GM19452 (cell line): ENCODE measurements around the gene ZDHHC5.
"Not testable (repeated sequence)": the region's sequence is repeated elsewhere in the genome, so short reads cannot be mapped to it uniquely, and the experiment has no call there.

Experiments used
- ATAC-seq: cut with Tn5 transposase; IDR thresholded peaks from one replicate; pipeline ENCODE4 v1.9.1; 2021; ENCODE audit not compliant: unreplicated experiment

Gene ZDHHC5

DNA sequence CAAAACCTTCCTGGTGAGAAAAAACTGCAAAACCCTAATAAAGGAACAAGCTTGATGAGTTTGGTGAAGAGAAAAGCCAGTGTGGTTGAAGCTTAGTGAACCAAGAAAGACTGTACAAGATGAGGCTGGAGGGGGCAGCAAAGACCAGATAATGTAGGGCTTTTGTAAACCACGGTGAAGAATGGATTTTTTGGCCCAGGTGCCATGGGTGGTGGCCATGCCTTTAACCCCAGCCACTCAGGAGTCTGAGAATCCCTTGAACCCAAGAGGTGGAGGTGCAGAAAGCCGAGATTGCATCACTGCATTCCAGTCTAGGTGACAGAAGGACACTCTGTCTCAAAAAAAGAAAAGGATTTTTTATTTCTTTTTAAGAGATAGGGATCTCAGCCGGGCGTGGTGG is 5.0 kb upstream of the ZDHHC5 start:
- ATAC-seq = no peak

- ATAC-seq = no peak
Measured at GRCh38 chr11:57663975-57664374, 3.9 kb upstream of the ZDHHC5 start.

- peak; percentile 68 for ATAC-seq
Measured at GRCh38 chr11:57667117-57667735, 688 bp upstream of the ZDHHC5 start.

DNA sequence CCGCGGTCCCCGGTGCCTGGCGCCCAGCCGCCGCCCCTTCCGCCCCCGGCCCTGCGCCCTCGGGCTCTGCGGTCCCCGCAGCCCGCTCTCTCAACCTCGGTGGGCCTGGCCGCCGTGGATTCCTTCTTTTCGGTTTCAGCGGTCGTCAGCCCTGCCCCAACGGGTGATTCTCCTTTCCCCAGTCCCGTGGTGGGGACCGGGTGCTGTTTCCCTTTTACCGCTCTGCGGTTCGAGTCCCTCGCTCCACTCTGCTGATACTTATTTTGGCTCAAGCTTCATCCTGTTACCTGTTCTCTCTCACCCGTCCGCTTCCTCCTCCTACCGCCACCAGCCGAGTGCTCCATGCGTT is 494 bp downstream of the ZDHHC5 start:
- peak; percentile 16 for ATAC-seq

DNA sequence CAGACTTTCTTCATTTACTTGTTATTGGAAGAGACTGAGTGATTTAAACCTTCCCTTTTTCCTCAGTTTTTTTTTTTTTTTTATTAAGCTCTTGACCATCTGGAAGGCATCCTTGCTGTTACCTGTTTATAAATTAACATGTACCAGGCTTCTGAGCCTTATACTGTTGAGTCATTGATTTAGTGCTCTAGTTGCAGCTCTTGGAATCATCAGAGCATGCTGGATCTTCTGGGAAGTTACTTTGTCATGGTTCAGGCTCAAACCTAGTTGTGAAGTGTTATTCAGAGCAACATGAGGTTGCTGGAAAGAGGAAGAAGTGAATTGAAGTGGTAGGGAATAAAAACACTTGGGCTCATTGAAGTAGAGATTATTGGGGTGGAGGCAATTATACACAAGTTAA is 6.3 kb downstream of the ZDHHC5 start:
- ATAC-seq = no peak

DNA sequence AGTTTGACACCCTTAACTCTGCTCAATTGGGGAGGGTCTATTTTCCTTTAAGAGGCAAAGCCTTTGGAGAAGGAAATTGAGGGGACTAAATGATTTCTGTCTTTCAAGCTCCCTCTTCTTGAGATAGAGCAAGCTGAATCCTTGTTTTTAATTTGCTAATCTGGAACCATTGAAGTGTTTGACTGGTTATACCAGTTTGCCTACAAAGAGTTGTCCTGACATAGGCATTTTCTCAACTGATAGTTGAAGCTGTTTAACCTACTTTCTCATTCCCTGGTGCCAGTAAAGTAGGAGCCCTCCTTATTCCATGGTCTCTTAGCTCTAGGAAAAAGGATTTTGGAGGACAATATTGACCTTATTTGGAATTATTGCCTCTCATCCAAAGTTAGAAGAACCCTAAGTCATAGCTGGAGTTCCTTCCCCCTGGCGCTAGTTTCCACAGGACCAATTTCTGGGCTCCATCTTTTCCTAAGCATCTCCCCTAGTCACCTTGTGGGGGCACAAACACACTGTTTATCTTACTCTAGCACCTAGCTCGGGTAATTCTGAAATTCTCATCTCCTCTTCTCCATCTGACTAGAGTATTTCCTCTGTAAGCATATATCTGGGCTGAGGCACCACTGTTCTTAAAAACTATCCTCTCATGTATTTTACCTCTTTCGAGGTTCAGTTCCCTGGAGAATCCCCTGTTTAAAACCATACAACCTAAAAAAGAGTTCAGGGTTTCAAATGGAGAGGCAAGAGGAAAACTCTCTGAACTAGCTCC is 7.4 kb downstream of the ZDHHC5 start:
- no peak for ATAC-seq

GRCh38 chr11:57679396-57679795 is 11.5 kb downstream of the ZDHHC5 start:
- ATAC-seq = no peak

DNA sequence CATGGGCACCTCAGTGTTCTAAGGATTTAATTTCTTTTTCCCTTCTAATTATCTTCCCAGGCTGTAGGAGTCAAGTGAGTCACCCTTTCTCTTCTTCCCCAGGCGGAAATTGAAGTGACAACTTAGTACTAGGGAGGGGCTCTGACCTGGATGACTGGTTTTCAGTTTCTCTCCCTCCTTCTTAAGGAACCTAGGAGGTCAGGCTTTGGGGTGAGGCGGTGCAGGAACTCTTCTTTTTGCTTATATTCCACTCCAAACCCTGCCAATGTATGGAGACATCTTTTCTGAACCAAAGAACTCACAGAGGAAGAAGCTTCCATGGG is 12.6 kb downstream of the ZDHHC5 start:
- no peak for ATAC-seq

DNA sequence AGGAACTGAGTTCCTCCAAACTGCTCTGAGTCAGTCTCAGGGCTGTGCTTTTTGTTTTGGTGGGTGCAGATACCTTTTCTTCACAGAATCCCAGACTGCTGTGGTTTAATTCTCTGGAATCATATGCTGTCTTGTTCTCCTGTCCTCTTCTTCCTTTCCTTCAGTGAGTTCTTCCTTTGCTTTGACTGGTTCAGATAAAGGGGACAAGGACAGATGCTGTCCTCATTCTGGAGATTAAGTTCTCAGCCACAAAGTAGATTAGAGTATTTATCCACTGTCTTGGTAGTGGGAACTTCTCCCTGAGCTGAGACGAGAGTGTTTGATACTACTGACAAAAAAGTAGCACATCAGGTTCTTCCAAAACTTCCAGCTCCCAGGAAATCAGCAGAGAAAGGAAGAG is 13.3 kb downstream of the ZDHHC5 start:
- no peak for ATAC-seq

DNA sequence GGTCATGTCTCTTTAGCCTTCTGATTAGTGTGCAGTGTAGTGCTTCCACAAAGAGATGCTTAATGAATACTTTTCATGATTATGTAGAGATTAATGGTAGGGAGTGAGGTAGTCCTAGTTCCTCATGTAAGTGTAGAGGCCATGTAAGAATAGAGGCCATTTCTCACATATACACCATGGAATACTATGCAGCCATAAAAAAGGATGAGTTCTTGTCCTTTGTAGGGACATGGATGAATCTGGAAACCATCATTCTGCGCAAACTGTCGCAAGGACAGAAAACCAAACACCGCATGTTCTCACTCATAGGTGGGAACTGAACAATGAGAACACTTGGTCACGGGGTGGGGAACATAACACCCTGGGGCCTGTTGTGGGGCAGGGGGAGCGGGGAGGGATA is 22.6 kb downstream of the ZDHHC5 start:
- ATAC-seq = not testable (repeated sequence)

GRCh38 chr11:57698843-57699365 is 31.0 kb downstream of the ZDHHC5 start:
- no peak for ATAC-seq

DNA sequence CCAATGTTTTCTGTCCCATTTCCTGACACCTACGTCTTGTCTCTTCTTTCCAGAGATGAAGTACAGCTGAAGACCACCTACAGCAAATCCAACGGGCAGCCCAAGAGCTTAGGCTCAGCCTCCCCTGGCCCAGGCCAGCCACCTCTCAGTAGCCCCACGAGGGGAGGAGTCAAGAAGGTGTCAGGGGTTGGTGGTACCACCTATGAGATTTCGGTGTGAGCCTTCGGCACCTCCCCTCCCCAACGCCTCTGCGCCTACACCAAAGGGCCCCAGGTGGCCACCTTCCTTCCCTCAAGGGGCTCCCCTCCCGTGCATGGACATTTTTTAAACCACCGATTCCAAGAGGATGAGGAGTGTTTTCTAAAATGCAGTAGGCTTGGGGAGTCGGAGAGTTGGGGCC is 31.9 kb downstream of the ZDHHC5 start:
- no peak for ATAC-seq

GRCh38 chr11:57700425-57700824 is 32.5 kb downstream of the ZDHHC5 start:
- ATAC-seq = no peak

DNA sequence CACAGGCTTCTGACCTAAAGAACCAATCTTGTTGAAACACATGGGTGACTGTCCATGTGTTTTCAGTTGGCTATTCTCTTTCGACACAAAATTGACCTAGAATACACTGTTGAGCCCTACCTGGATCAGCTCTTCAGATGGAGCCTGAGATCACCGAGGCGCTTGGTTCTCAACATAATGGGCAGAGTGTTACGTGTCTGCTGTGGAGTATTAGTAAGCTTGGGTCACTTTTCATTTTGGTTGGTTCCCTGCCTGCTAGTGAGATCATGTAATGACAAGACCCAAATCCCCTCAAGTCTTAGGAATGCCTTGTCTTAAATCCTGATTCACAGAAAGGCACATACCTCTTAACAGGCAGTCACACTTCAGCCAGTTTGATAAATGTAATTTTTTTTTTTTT is 35.4 kb downstream of the ZDHHC5 start:
- no peak for ATAC-seq

DNA sequence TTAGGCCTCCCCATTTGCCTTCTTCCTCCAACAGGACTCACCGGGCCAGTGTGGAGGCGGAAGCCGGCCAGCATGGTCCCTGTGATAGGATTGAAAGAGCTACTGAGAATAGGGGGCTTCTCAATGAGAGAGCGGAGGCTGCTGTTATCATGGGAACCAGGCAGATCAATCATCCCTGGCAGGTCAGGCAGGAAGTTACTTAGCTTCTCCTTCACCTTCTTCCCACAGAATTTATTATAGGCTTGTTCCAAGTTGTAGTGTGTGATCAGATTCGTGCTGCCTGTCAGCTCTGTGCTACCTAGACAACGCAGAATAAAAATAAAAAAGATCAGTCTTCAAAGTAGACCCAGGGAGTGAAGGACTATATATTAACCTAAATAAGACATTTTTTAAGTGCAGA is 37.0 kb downstream of the ZDHHC5 start:
- ATAC-seq = no peak

GRCh38 chr11:57705432-57705831 is 37.5 kb downstream of the ZDHHC5 start:
- ATAC-seq = not testable (repeated sequence)

DNA sequence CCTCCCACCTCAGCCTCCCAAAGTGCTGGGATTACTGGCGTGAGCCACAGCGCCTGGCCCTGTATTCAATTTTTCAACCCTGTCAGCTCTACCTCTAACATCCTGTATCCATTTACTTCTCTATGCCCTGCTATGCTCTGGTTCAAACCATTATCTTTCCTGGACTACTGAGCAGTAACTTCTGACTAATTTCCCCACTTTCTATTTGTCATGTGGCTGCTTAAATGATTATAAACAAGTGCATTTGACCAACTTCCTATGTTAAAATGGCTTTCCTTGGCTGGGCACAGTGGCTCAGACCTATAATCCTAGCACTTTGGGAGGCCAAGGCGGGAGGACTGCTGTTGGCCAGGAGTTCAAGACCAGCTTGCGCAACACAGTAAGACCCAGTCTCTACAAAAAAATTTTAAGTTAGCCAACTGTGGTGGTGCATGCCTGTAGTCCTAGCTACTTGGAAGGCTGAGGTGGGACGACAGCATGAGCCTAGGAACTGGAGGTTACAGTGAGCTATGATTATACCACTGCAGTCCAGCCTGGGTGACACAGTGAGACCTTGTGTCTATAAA is 42.0 kb downstream of the ZDHHC5 start:
- no peak for ATAC-seq

DNA sequence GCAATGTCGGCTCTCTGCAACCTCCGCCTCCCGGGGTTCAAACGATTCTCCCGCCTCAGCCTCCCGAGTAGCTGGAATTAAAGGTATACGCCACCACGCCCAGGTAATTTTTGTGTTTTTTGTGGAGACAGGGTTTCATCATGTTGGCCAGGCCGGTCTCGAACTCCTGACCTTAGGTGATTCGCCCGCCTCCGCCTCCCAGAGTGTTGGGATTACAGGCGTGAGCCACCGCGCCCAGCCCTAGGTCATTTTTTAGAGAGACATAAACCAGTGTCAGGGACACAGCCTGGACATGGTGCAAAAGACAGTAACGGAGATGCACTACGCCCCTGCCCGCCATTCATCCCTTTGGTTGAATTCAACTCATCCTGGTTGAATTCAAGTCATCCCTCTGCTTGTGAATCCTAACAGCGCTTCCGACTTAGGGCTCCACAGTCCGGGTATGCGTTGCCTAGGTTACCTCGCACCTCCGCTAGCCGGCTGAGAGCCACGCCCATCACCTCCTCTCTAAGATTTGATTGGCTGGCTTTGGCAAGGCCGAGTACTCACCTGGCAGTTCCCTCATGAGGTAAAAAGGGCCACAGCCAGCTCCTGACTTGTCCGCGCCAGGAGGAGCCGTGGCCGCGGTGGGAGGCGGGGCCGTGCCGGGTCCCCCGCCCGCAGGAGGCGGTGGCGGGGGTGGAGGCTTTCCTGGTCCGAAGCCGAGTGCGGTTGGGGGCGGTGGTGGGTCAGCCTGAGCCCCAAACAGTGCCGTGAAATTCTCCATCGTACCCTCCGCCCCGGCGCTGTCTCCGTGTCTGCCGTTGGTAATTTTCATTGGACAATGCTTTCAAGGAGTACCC is 43.7 kb downstream of the ZDHHC5 start, which contains the start of gene MED19:
Gene MED19 (minus strand): TSS at position 802 of the 842 bp plus-strand sequence. CDS start 36 bp downstream, at position 766.
- peak; percentile 38 for ATAC-seq

GRCh38 chr11:57712256-57713150 is 44.6 kb downstream of the ZDHHC5 start, which contains the start of gene TMX2:
TSS of gene TMX2 (plus strand) at chr11:57712593. CDS start at chr11:57712619, 26 bp downstream.
- ATAC-seq = peak; percentile 94

GRCh38 chr11:57713835-57714234 is 45.9 kb downstream of the ZDHHC5 start:
- no peak for ATAC-seq
